Measurements from ENCODE around the gene MEIS1. TPM values are rescaled to one million over a fixed set of nuclear protein-coding genes. Genes with fewer than 3 reads are reported as not detected.

Gene MEIS1
- total RNA-seq, 1 donor from 2014 or later, result 3.6 TPM

DNA sequence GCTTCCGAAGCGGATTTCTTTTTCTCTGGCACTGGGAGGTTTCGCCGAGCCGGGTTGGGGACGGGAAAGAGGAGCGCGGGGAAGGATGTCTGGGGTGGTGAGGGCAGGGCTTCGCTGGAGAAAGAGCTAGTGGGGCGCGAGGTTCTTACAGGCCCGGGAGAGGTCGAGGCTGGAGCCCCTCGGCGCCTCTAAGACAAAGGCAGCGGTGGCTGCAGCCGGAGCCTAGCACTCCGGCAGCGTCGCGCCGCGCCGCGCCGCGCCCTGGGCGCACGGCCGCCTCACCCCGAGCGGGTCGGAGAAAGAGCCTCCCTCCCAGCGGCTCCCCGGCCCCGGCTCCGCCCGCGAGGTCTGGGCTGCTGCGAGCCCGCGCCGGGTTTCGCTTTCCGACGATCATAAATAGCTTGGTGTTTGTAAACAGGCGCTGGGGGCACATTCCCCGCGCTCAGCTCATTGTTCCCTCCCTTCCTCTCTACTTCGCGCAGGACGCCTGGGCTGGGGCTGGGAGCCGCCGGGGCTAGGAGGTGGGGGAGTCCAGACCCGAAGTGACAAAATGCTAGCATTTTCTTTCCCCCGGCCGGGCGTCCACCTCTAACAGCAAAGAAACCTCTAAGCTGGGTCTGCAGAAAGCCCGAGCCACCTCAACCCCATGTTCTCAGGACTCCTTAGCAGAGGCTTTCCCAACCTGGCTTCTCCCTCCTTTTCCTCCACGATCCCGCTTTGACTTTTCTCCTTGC lies 813 bp upstream of the MEIS1 start:
- H3K4me3 ChIP-seq (ENCODE audit: low read depth, low read length), result peak overlapping the region; percentile 58
- peaks cover 43% of the 10 kb centered on the region for H3K27me3 ChIP-seq (ENCODE audit: control insufficient read depth, insufficient read depth, low read length)
- DNase-seq (ENCODE audit: low read depth), result no peak
- no peaks in the 10 kb centered on the region for H3K36me3 ChIP-seq (ENCODE audit: control insufficient read depth, insufficient read depth, low read length)
- TF ChIP-seq, protein P1, sequence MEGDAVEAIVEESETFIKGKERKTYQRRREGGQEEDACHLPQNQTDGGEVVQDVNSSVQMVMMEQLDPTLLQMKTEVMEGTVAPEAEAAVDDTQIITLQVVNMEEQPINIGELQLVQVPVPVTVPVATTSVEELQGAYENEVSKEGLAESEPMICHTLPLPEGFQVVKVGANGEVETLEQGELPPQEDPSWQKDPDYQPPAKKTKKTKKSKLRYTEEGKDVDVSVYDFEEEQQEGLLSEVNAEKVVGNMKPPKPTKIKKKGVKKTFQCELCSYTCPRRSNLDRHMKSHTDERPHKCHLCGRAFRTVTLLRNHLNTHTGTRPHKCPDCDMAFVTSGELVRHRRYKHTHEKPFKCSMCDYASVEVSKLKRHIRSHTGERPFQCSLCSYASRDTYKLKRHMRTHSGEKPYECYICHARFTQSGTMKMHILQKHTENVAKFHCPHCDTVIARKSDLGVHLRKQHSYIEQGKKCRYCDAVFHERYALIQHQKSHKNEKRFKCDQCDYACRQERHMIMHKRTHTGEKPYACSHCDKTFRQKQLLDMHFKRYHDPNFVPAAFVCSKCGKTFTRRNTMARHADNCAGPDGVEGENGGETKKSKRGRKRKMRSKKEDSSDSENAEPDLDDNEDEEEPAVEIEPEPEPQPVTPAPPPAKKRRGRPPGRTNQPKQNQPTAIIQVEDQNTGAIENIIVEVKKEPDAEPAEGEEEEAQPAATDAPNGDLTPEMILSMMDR (IDR thresholded peaks at IDR 0.05; ENCODE audit: insufficient read depth, low read length, poor library complexity, severe bottlenecking), result no peak

DNA sequence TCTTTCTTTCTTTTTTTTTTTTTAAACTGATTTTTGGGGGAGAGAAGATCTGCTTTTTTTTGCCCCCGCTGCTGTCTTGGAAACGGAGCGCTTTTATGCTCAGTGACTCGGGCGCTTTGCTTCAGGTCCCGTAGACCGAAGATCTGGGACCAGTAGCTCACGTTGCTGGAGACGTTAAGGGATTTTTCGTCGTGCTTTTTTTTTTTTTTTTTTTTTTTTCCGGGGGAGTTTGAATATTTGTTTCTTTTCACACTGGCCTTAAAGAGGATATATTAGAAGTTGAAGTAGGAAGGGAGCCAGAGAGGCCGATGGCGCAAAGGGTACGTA lies 587 bp downstream of the MEIS1 start:
- DNase-seq (ENCODE audit: low read depth), result no peak
- TF ChIP-seq, protein P1 (IDR thresholded peaks at IDR 0.05; ENCODE audit: insufficient read depth, low read length, poor library complexity, severe bottlenecking), result no peak
- H3K27me3 ChIP-seq (ENCODE audit: control insufficient read depth, insufficient read depth, low read length), result peaks cover 55% of the 10 kb centered on the region
- peak overlapping the region; percentile 58 for H3K4me3 ChIP-seq (ENCODE audit: low read depth, low read length)
- no peaks in the 10 kb centered on the region for H3K36me3 ChIP-seq (ENCODE audit: control insufficient read depth, insufficient read depth, low read length)

DNA sequence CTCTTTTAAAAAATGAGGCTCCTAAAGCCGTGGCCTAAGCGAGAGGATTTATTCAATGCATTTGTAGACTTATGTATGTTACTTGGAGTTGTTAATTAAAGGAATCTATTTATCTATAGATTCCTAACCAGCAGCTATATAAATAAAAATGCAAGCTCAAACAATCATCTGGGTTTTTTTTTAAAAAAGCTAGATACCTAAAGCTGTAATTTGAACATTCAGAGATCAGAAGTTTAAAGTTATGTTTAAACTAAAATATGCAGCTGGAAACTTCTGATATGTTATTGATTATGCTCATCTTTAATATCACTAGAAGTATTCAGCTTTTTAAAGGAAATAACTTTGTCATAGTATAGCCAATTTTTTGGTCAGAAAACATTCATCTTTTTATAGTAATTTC lies 1.0 kb downstream of the MEIS1 start:
- Histone ChIP-seq H3K36me3 (ENCODE audit: control insufficient read depth, insufficient read depth, low read length) (no peaks in the 10 kb centered on the region), H3K27me3 (ENCODE audit: control insufficient read depth, insufficient read depth, low read length) (peaks cover 54% of the 10 kb centered on the region), H3K4me3 (ENCODE audit: low read depth, low read length) (peak overlapping the region; percentile 58)
- TF ChIP-seq, protein P1 (IDR thresholded peaks at IDR 0.05; ENCODE audit: insufficient read depth, low read length, poor library complexity, severe bottlenecking), result no peak
- no peak for DNase-seq (ENCODE audit: low read depth)

DNA sequence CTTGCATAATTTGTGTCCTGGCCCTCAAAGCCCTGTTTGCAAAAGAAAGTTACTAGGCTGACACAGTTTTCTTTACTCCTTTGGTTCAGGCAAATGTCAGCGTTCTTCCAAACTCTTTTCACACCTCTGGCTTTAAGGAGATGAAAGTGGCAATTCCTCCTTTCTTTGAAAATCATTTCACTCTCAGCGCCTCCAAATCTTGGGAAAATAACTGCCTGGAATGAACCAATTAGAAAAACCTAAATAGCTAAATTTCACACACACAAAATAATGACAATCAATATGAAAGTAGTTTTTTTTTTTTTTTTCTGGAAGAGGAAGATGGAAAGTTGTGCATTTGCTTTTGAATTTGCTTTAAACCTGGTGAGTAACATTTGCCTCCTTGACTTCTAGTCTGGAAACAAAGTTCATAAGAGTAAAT lies 1.7 kb downstream of the MEIS1 start:
- no peaks in the 10 kb centered on the region for H3K36me3 ChIP-seq (ENCODE audit: control insufficient read depth, insufficient read depth, low read length)
- H3K27me3 ChIP-seq (ENCODE audit: control insufficient read depth, insufficient read depth, low read length), result peaks cover 56% of the 10 kb centered on the region
- DNase-seq (ENCODE audit: low read depth), result no peak
- TF ChIP-seq, protein P1 (IDR thresholded peaks at IDR 0.05; ENCODE audit: insufficient read depth, low read length, poor library complexity, severe bottlenecking), result no peak
- H3K4me3 ChIP-seq (ENCODE audit: low read depth, low read length), result peak overlapping the region; percentile 58

DNA sequence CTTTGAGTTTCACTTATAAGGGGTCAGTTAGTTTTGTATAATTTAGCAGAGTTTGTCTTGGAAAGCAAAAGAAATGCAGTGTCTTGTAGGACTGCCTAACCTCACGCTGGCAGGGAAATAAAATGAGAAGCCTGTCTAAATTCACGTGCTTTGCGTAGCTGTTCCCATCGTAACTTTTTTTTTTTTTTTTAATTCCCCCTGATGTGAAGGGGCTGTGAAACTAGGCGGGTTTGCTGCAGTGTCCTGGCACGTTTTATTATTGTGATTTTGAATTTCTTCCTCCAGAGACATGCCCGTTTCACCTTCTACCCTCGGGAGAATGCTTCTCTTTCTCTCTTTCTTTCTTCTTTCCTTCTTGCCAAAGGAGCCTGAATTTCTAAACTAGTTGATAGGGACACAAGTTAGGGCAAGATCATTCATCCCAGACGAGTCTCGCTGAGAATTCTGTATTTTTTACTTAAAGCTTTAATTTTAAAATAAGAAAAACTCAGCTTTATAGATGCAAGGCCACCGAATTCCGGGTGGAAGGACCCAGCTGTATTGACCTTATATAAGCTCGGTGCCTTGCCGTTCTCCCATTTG lies 2.3 kb downstream of the MEIS1 start:
- Histone ChIP-seq H3K4me3 (ENCODE audit: low read depth, low read length) (peak overlapping the region; percentile 58), H3K36me3 (ENCODE audit: control insufficient read depth, insufficient read depth, low read length) (no peaks in the 10 kb centered on the region), H3K27me3 (ENCODE audit: control insufficient read depth, insufficient read depth, low read length) (peaks cover 55% of the 10 kb centered on the region)
- no peak for DNase-seq (ENCODE audit: low read depth)
- TF ChIP-seq, protein P1 (IDR thresholded peaks at IDR 0.05; ENCODE audit: insufficient read depth, low read length, poor library complexity, severe bottlenecking), result no peak
